Panc1 (cell line): ENCODE data around the gene HMCN2. TPM values are rescaled to one million over a fixed set of nuclear protein-coding genes. Genes with fewer than 3 reads are reported as not detected.

ENCODE experiments used
- ATAC-seq: fragments of 200-7000 bp; cut with Tn5 transposase; 2 replicates; pipeline ENCODE4 v1.9.1; 2020; ENCODE audit warnings: mild to moderate bottlenecking, moderate library complexity
- Bru-seq: library from RNA; stranded (reverse); fragments of 400-500 nt; gene quantifications from one replicate; lab custom pipeline; 2021; lab: Mats Ljungman, UMichigan
- BruChase-seq, 2 experiments: library from RNA; stranded (reverse); fragments of 400-500 nt; gene quantifications; one replicate each; lab custom pipeline; 2021; lab: Mats Ljungman, UMichigan
- BruUV-seq: library from RNA; stranded (reverse); fragments of 400-500 nt; replicated peaks from 2 replicates; lab custom pipeline; 2021; lab: Mats Ljungman, UMichigan
- CTCF ChIA-PET: fragments of 300-600 bp; sonication (Branson Sonifier 250); formaldehyde crosslinking; loops from one replicate; lab custom pipeline; 2022; ENCODE audit warnings: antibody characterized with exemption; lab: Charles Lee
- POLR2A ChIA-PET: fragments of 300-600 bp; sonication (Branson Sonifier 250); formaldehyde crosslinking; loops from one replicate; lab custom pipeline; 2022; ENCODE audit warnings: antibody characterized with exemption; lab: Charles Lee
- DNase-seq: peaks from one replicate; pipeline ENCODE4 v3.0.0-alpha.2; 2010; ENCODE audit warnings: low read depth, low spot score
- H3K27ac ChIP-seq: 2 replicates; pipeline ENCODE4 v1.5.1; 2011; ENCODE audit warnings: mild to moderate bottlenecking, low read length, inconsistent platforms
- H3K27me3 ChIP-seq: fragments of 200-500 bp; sonication (Bioruptor generic); 2 replicates; pipeline ENCODE4 v1.6.0; 2014; ENCODE audit warnings: low read length, inconsistent platforms; ENCODE audit not compliant: control insufficient read depth, insufficient read depth
- H3K36me3 ChIP-seq: fragments of 200-500 bp; sonication (Bioruptor generic); 2 replicates; pipeline ENCODE4 v1.5.1; 2014; ENCODE audit warnings: inconsistent platforms, mild to moderate bottlenecking, low read length, moderate library complexity; ENCODE audit not compliant: control insufficient read depth, insufficient read depth
- H3K4me1 ChIP-seq: 2 replicates; pipeline ENCODE4 v1.5.1; 2011; ENCODE audit warnings: inconsistent platforms, mild to moderate bottlenecking, low read length, moderate library complexity; ENCODE audit not compliant: control insufficient read depth, insufficient read depth
- H3K4me3 ChIP-seq, 2 experiments: 2 replicates each; pipeline ENCODE4 v1.5.1; 2011 to 2012; ENCODE audit warnings: low read depth in 2 of 2, low read length in 2 of 2, mild to moderate bottlenecking in 2 of 2, inconsistent platforms in 1 of 2, moderate library complexity in 1 of 2
- H3K9me3 ChIP-seq: fragments of 200-500 bp; sonication (Bioruptor generic); 2 replicates; pipeline ENCODE4 v1.5.1; 2014; ENCODE audit warnings: low read depth, mild to moderate bottlenecking, inconsistent platforms, low read length, moderate library complexity; ENCODE audit not compliant: control insufficient read depth, insufficient read depth
- POLR2AphosphoS5 ChIP-seq: IDR thresholded peaks from 2 replicates; pipeline ENCODE4 v1.6.1; 2012; ENCODE audit warnings: mild to moderate bottlenecking, low read depth, low read length, moderate library complexity
- SIN3A ChIP-seq: IDR thresholded peaks from 2 replicates; pipeline ENCODE4 v1.6.1; 2012; ENCODE audit warnings: low read depth, mild to moderate bottlenecking, low read length, moderate library complexity, borderline replicate concordance; ENCODE audit not compliant: insufficient read depth
- TCF7L2 ChIP-seq: IDR thresholded peaks from 2 replicates; pipeline ENCODE4 v1.6.1; 2011; ENCODE audit warnings: mild to moderate bottlenecking, low read depth, low read length, inconsistent platforms
- in situ Hi-C: cut with HindIII; loops from 2 replicates; pipeline ENCODE4 v1.10.0; 2016; ENCODE audit warnings: low sequenced_read_pairs, low pct_unique_long_range_greater_than_20kb
- intact Hi-C: fragments of 100-400 bp; cut with micrococcal nuclease; formaldehyde crosslinking; loops from one replicate; pipeline ENCODE4 v1.10.0; 2022; ENCODE audit not compliant: unreplicated experiment
- long read RNA-seq: library from polyadenylated mRNA; unstranded; transcript quantifications from one replicate; pipeline ENCODE4 v2.0.0, GENCODE V29; 2021; ENCODE audit not compliant: unreplicated experiment
- polyA plus RNA-seq: library from polyadenylated mRNA; unstranded; fragments of >200 nt; gene quantifications from one replicate; pipeline ENCODE4 v1.2.1, GENCODE V29; 2012; ENCODE audit warnings: missing spikeins; ENCODE audit not compliant: insufficient read length
- total RNA-seq: library from RNA; stranded (reverse); gene quantifications from one replicate; pipeline ENCODE4 v1.2.1, GENCODE V29; 2021; ENCODE audit not compliant: unreplicated experiment
- TF ChIP-seq, protein P1 (sequence below): fragments of 450-650 bp; IDR thresholded peaks from 2 replicates; pipeline ENCODE4 v1.5.1; 2017; ENCODE audit warnings: mild to moderate bottlenecking
- TF ChIP-seq, protein P2 (sequence below), 2 experiments: IDR thresholded peaks; 2 replicates each; pipeline ENCODE4 v1.6.1; 2011 to 2012; ENCODE audit warnings: low read depth in 2 of 2, control low read depth in 1 of 2, low read length in 1 of 2, mild to moderate bottlenecking in 1 of 2, moderate library complexity in 1 of 2; ENCODE audit not compliant: insufficient read depth in 1 of 2

Gene HMCN2, protein sequence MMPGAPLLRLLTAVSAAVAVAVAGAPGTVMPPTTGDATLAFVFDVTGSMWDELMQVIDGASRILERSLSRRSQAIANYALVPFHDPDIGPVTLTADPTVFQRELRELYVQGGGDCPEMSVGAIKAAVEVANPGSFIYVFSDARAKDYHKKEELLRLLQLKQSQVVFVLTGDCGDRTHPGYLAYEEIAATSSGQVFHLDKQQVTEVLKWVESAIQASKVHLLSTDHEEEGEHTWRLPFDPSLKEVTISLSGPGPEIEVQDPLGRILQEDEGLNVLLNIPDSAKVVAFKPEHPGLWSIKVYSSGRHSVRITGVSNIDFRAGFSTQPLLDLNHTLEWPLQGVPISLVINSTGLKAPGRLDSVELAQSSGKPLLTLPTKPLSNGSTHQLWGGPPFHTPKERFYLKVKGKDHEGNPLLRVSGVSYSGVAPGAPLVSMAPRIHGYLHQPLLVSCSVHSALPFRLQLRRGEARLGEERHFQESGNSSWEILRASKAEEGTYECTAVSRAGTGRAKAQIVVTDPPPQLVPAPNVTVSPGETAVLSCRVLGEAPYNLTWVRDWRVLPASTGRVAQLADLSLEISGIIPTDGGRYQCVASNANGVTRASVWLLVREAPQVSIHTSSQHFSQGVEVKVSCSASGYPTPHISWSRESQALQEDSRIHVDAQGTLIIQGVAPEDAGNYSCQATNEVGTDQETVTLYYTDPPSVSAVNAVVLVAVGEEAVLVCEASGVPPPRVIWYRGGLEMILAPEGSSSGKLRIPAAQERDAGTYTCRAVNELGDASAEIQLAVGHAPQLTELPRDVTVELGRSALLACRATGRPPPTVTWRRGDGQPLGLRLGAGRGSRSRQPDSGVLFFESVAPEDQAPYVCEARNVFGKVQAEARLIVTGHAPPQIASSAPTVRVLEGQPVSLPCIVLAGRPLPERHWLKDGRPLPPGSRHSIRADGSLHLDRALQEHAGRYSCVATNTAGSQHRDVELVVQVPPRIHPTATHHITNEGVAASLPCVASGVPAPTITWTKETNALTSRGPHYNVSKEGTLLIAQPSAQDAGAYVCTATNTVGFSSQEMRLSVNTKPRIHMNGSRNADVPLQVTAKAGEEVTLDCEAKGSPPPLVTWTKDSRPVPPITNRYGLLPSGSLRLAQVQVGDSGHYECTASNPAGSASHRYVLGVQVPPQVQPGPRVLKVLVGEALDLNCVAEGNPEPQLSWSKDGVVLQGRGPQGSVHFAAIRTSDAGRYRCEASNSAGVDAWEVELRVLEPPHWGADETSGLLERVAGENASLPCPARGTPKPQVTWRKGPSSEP (N-terminal part only)
- 0.05 TPM for total RNA-seq
- polyA plus RNA-seq: 0.10 TPM
- Bru-seq, nascent RNA: percentile 8 among the genes with signal in this experiment
- BruChase-seq, experiment 1, labeled RNA remaining after a 2-hour chase: percentile 8 among the genes with signal in this experiment
- percentile 12 among the genes with signal in this experiment for BruChase-seq, experiment 2, labeled RNA remaining after a 6-hour chase
- long read RNA-seq: 0 reads

DNA sequence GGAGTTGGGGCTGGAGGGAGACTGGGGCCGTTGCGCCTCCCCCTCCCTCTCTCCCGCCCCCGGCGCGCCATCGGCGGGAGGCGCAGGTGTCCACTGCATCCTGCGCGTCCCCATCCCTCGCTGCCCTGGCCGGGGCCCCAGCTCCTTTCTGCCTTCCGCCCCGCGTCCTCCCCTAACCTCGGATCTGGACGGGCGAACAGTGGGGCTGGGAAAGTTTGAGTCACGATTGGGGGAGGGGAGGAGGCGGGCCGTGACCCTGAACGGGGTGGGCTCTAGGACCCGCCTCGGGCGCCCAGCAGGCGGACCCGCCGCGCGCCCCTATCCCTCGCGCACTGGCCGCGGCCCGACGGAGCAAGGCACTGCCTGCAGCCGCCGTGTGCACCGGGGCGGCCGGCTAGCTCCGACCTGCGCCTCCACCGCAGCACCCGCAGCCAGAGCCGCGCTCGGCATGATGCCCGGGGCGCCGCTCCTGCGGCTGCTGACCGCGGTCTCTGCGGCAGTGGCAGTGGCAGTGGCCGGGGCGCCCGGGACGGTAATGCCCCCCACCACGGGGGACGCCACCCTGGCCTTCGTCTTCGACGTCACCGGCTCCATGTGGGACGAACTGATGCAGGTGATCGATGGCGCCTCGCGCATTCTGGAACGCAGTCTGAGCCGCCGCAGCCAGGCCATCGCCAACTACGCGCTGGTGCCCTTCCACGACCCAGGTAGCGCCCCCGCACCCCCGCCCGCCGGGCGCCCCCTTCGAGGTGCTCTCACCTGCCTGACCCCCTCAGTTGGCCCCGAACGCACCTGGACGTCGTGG, at the start of gene HMCN2:
TSS of gene HMCN2 (plus strand) at position 330 of the 805 bp plus-strand sequence. CDS start at position 449, 119 bp downstream.
- H3K27ac ChIP-seq: no peak within 1 kb of the TSS
- no peaks in the 10 kb centered on the region for H3K27me3 ChIP-seq
- BruUV-seq: no TSS peak
- ChIA-PET POLR2A (no interaction called here), CTCF (no interaction called here)
- H3K9me3 ChIP-seq: no peaks in the 10 kb centered on the region
- in situ Hi-C loops: no loop called here
- intact Hi-C loops: no loop called here
- peak; percentile 78 for ATAC-seq
- H3K4me3 ChIP-seq: no peak within 1 kb of the TSS
- TF ChIP-seq, protein P1, sequence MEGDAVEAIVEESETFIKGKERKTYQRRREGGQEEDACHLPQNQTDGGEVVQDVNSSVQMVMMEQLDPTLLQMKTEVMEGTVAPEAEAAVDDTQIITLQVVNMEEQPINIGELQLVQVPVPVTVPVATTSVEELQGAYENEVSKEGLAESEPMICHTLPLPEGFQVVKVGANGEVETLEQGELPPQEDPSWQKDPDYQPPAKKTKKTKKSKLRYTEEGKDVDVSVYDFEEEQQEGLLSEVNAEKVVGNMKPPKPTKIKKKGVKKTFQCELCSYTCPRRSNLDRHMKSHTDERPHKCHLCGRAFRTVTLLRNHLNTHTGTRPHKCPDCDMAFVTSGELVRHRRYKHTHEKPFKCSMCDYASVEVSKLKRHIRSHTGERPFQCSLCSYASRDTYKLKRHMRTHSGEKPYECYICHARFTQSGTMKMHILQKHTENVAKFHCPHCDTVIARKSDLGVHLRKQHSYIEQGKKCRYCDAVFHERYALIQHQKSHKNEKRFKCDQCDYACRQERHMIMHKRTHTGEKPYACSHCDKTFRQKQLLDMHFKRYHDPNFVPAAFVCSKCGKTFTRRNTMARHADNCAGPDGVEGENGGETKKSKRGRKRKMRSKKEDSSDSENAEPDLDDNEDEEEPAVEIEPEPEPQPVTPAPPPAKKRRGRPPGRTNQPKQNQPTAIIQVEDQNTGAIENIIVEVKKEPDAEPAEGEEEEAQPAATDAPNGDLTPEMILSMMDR: no peak
- TF ChIP-seq POLR2AphosphoS5 (no peak), SIN3A (no peak), TCF7L2 (no peak)
- TF ChIP-seq, protein P2, sequence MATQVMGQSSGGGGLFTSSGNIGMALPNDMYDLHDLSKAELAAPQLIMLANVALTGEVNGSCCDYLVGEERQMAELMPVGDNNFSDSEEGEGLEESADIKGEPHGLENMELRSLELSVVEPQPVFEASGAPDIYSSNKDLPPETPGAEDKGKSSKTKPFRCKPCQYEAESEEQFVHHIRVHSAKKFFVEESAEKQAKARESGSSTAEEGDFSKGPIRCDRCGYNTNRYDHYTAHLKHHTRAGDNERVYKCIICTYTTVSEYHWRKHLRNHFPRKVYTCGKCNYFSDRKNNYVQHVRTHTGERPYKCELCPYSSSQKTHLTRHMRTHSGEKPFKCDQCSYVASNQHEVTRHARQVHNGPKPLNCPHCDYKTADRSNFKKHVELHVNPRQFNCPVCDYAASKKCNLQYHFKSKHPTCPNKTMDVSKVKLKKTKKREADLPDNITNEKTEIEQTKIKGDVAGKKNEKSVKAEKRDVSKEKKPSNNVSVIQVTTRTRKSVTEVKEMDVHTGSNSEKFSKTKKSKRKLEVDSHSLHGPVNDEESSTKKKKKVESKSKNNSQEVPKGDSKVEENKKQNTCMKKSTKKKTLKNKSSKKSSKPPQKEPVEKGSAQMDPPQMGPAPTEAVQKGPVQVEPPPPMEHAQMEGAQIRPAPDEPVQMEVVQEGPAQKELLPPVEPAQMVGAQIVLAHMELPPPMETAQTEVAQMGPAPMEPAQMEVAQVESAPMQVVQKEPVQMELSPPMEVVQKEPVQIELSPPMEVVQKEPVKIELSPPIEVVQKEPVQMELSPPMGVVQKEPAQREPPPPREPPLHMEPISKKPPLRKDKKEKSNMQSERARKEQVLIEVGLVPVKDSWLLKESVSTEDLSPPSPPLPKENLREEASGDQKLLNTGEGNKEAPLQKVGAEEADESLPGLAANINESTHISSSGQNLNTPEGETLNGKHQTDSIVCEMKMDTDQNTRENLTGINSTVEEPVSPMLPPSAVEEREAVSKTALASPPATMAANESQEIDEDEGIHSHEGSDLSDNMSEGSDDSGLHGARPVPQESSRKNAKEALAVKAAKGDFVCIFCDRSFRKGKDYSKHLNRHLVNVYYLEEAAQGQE (IDR thresholded peaks at IDR 0.05; ENCODE audit: insufficient read depth in 1 of 2, low read depth in 2 of 2, low read length in 1 of 2): no peak
- H3K4me1 ChIP-seq: peaks cover 3% of the 10 kb centered on the region; the same call in 1 of the 2 replicates
- DNase-seq: no peak
- H3K36me3 ChIP-seq: no peaks in the 10 kb centered on the region
